Activated B cell treated with CpG ODN at 0.5 μM for 24 hours (primary cell): ENCODE results near the gene BMP5. TPM values are rescaled to one million over a fixed set of nuclear protein-coding genes. Genes with fewer than 3 reads are reported as not detected.

Experiments used
- ATAC-seq: fragments of 200-7000 bp; cut with Tn5 transposase; one replicate; pipeline ENCODE4 v1.10.0; 2021; ENCODE audit warnings: low read depth, mild to moderate bottlenecking, moderate library complexity
- CTCF ChIA-PET: fragments of 350-600 bp; sonication (Branson Sonifier 250); formaldehyde crosslinking; loops from one replicate; lab custom pipeline; 2021; ENCODE audit warnings: antibody characterized with exemption; lab: Charles Lee
- POLR2A ChIA-PET: fragments of 350-600 bp; sonication (Branson Sonifier 250); formaldehyde crosslinking; loops from one replicate; lab custom pipeline; 2021; ENCODE audit warnings: antibody characterized with exemption; lab: Charles Lee
- DNase-seq: peaks from one replicate; pipeline ENCODE4 v3.0.0; 2022
- H3K27ac Mint-ChIP-seq: one replicate; pipeline ENCODE4 v1.8.0; 2020; ENCODE audit warnings: mixed read lengths
- H3K27me3 Mint-ChIP-seq: one replicate; pipeline ENCODE4 v1.8.0; 2021; ENCODE audit warnings: mixed read lengths
- H3K36me3 Mint-ChIP-seq: one replicate; pipeline ENCODE4 v1.8.0; 2021; ENCODE audit warnings: low read depth, mixed read lengths
- H3K4me1 Mint-ChIP-seq: one replicate; pipeline ENCODE4 v1.8.0; 2021; ENCODE audit warnings: mixed read lengths
- H3K4me3 Mint-ChIP-seq: one replicate; pipeline ENCODE4 v1.8.0; 2020; ENCODE audit warnings: mild to moderate bottlenecking, mixed read lengths
- H3K9me3 Mint-ChIP-seq: one replicate; pipeline ENCODE4 v1.8.0; 2020; ENCODE audit warnings: mixed read lengths
- intact Hi-C: fragments of 100-400 bp; cut with micrococcal nuclease; formaldehyde crosslinking; loops from one replicate; pipeline ENCODE4 v1.15.1; 2024
- total RNA-seq: library from RNA; stranded (reverse); gene quantifications from 2 replicates; pipeline ENCODE4 v1.2.3, GENCODE V29; 2022
- TF ChIP-seq, protein P1 (sequence below): fragments of 200-600 bp; IDR thresholded peaks from one replicate; pipeline ENCODE4 v1.8.0; 2022; ENCODE audit warnings: antibody characterized with exemption, mild to moderate bottlenecking

The BMP5 gene
- total RNA-seq, 1 donor from 2014 or later = not detected

DNA sequence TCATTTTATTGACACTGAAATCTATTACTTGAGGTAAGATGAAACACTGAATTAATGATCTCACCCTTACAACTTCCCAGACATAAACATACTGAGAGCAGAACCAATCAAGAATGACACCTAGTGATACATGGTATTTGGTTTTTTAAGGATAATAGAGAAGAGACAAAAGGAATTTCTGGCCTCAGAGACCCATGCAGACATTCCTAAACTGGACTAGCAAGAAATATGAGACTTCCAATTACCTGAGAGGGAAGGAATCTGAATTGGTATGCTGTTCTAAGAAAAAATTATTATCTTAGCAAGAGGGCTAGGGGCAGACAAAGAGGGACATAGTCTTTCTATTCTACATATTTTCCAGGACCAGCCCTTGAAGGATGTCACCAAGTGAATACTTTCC is 141.1 kb downstream of the BMP5 start:
- no peak overlapping the region for H3K27ac Mint-ChIP-seq
- TF ChIP-seq, protein P1, sequence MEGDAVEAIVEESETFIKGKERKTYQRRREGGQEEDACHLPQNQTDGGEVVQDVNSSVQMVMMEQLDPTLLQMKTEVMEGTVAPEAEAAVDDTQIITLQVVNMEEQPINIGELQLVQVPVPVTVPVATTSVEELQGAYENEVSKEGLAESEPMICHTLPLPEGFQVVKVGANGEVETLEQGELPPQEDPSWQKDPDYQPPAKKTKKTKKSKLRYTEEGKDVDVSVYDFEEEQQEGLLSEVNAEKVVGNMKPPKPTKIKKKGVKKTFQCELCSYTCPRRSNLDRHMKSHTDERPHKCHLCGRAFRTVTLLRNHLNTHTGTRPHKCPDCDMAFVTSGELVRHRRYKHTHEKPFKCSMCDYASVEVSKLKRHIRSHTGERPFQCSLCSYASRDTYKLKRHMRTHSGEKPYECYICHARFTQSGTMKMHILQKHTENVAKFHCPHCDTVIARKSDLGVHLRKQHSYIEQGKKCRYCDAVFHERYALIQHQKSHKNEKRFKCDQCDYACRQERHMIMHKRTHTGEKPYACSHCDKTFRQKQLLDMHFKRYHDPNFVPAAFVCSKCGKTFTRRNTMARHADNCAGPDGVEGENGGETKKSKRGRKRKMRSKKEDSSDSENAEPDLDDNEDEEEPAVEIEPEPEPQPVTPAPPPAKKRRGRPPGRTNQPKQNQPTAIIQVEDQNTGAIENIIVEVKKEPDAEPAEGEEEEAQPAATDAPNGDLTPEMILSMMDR = no peak

DNA sequence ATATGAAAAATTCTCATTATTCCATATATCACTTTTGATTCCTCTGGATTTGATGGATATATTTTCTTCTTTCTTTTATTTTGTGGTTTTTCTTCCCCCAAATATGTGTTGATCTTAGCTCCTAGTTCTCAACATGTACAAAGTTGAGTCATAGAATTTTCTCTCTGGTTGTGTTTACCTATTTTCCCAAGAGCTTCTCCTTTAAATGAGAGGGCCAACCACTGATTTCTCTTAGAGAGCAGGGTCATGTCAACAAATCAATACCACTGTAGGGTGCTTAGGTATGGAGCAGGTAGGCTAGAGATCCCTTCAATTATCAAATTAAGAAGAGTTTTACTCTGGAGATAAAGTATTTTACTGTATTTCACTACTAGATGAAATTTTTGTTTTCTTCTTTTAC is 145.7 kb downstream of the BMP5 start:
- no peaks in the 10 kb centered on the region for H3K36me3 Mint-ChIP-seq
- ATAC-seq (no peak), DNase-seq (no peak)
- ChIA-PET POLR2A (no interaction called here), CTCF (no interaction called here)
- no peak overlapping the region for H3K27ac Mint-ChIP-seq
- H3K9me3 Mint-ChIP-seq = peaks cover 7% of the 10 kb centered on the region
- intact Hi-C loops = no loop called here
- no peaks in the 10 kb centered on the region for H3K4me1 Mint-ChIP-seq
- TF ChIP-seq, protein P1 = no peak
- no peak overlapping the region for H3K4me3 Mint-ChIP-seq
- H3K27me3 Mint-ChIP-seq = no peaks in the 10 kb centered on the region

More for the DNA sequence above, 141.1 kb downstream of the BMP5 start:
- H3K4me3 Mint-ChIP-seq = no peak overlapping the region
- DNase-seq = no peak
- H3K9me3 Mint-ChIP-seq = peaks cover 7% of the 10 kb centered on the region
- ChIA-PET CTCF (no interaction called here), POLR2A (no interaction called here)
- no peaks in the 10 kb centered on the region for H3K4me1 Mint-ChIP-seq
- no peaks in the 10 kb centered on the region for H3K27me3 Mint-ChIP-seq
- H3K36me3 Mint-ChIP-seq = no peaks in the 10 kb centered on the region
- intact Hi-C loops = no loop called here
- no peak for ATAC-seq

DNA sequence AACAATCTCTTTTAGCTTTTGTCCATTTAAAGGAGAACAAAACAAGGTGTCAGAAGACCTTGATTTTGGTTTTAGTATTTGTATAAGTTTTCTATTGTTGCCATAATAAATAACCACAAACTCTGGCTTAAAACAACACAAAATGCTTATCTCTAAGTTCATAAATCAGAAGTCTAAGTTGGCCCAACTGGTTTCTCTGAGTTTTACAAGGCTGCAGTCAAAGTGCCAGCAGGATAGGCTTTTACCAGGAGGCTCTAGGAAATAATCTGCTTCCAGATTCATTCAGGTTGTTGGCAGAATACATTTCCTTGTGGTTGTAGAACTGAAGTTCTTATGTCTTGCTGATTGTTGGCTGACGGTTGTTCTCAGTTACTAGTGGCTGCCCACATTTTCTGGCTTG is 149.2 kb downstream of the BMP5 start:
- Mint-ChIP-seq H3K27me3 (no peaks in the 10 kb centered on the region), H3K27ac (no peak overlapping the region), H3K4me1 (no peaks in the 10 kb centered on the region), H3K9me3 (peaks cover 3% of the 10 kb centered on the region), H3K4me3 (no peak overlapping the region), H3K36me3 (no peaks in the 10 kb centered on the region)
- POLR2A ChIA-PET = no interaction called here
- DNase-seq = no peak
- TF ChIP-seq, protein P1 = no peak
- ATAC-seq = no peak
- intact Hi-C loops = no loop called here
- CTCF ChIA-PET = no interaction called here

DNA sequence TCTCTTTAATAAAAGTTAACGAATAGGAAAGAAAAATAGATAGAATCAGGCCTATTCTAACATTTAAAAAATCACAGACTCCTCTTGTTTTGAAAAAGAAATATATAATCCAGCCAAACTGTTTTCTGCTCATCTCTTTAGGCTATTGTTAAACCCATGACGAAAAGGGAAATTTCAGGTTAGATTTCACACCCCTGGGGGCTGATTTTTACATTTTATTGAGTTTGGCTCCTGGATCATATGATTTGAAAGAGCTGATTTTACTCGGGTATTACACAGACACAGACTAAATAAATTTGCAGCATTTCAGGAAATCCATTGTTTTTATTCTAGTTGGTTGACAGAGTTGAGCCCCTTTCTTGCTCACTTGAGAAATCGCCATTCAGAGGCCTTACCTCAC is 160.6 kb downstream of the BMP5 start:
- Mint-ChIP-seq H3K36me3 (no peaks in the 10 kb centered on the region), H3K27me3 (no peaks in the 10 kb centered on the region), H3K4me3 (no peak overlapping the region), H3K4me1 (no peaks in the 10 kb centered on the region), H3K27ac (no peak overlapping the region), H3K9me3 (peaks cover 3% of the 10 kb centered on the region)
- TF ChIP-seq, protein P1 = no peak
- POLR2A ChIA-PET = no interaction called here
- no peak for DNase-seq
- no peak for ATAC-seq
- CTCF ChIA-PET = no interaction called here
- intact Hi-C loops = no loop called here

DNA sequence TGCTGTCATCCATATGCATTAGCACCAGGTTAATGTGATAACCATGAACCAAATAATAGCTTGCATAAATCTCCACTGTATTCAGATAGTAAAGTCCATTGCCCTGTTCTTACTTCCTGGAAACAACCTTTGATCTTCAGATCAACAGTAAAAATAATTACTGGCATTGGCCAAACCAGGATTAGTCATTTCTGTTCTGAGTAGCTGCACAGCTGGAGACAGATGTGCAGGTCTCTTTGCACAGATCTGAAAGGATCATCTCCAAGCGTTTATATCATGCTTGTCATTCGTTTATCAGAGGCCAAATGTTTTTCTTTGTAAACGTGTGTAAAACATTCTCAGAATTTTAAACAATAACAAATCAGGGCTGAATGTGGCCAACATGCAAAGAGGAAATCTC is 162.0 kb downstream of the BMP5 start:
- intact Hi-C loops = no loop called here
- no peaks in the 10 kb centered on the region for H3K27me3 Mint-ChIP-seq
- H3K36me3 Mint-ChIP-seq = no peaks in the 10 kb centered on the region
- H3K9me3 Mint-ChIP-seq = peaks cover 5% of the 10 kb centered on the region
- H3K4me1 Mint-ChIP-seq = no peaks in the 10 kb centered on the region
- DNase-seq (no peak), ATAC-seq (no peak)
- H3K4me3 Mint-ChIP-seq = no peak overlapping the region
- TF ChIP-seq, protein P1 = no peak
- ChIA-PET POLR2A (no interaction called here), CTCF (no interaction called here)
- H3K27ac Mint-ChIP-seq = no peak overlapping the region
